ENCODE results near the gene APCDD1.
A peak's percentile ranks its signal among the peaks of the same experiment; 100 is the strongest.

Gene APCDD1

GRCh38 chr18:10511236-10511635 lies 56.8 kb downstream of the APCDD1 start:
- no peak overlapping the region for H3K4me3 ChIP-seq (ENCODE audit: low read length)
- no peak for DNase-seq (ENCODE audit: low read depth)
- no peak for TF ChIP-seq CTCF (IDR thresholded peaks at IDR 0.05; ENCODE audit: insufficient read depth, low read depth, low read length, missing control alignments)

- H3K4me3 ChIP-seq (ENCODE audit: low read length), result no peak overlapping the region
- no peak for TF ChIP-seq CTCF (IDR thresholded peaks at IDR 0.05; ENCODE audit: insufficient read depth, low read depth, low read length, missing control alignments)
- no peak for DNase-seq (ENCODE audit: low read depth)
Measured at GRCh38 chr18:10514082-10514481, 59.6 kb downstream of the APCDD1 start.

- no peak for DNase-seq (ENCODE audit: low read depth)
- no peak overlapping the region for H3K4me3 ChIP-seq (ENCODE audit: low read length)
- TF ChIP-seq CTCF (IDR thresholded peaks at IDR 0.05; ENCODE audit: insufficient read depth, low read depth, low read length, missing control alignments), result no peak
Measured at GRCh38 chr18:10514601-10515000, 60.2 kb downstream of the APCDD1 start.

- DNase-seq (ENCODE audit: low read depth), result peak; percentile 75
- TF ChIP-seq CTCF (IDR thresholded peaks at IDR 0.05; ENCODE audit: insufficient read depth, low read depth, low read length, missing control alignments), result no peak
- no peak overlapping the region for H3K4me3 ChIP-seq (ENCODE audit: low read length)
Measured at GRCh38 chr18:10515456-10515855, 61.0 kb downstream of the APCDD1 start.

GRCh38 chr18:10516078-10516477 lies 61.6 kb downstream of the APCDD1 start:
- no peak for TF ChIP-seq CTCF (IDR thresholded peaks at IDR 0.05; ENCODE audit: insufficient read depth, low read depth, low read length, missing control alignments)
- no peak for DNase-seq (ENCODE audit: low read depth)

GRCh38 chr18:10518595-10519255 lies 64.3 kb downstream of the APCDD1 start:
- DNase-seq (ENCODE audit: low read depth), result no peak
- H3K4me3 ChIP-seq (ENCODE audit: low read length), result no peak overlapping the region
- peak; percentile 24 for TF ChIP-seq CTCF (IDR thresholded peaks at IDR 0.05; ENCODE audit: insufficient read depth, low read depth, low read length, missing control alignments)

More at GRCh38 chr18:10516078-10516477, 61.6 kb downstream of the APCDD1 start:
- H3K4me3 ChIP-seq (ENCODE audit: low read length), result no peak overlapping the region

GRCh38 chr18:10519366-10519765 lies 64.9 kb downstream of the APCDD1 start:
- no peak for DNase-seq (ENCODE audit: low read depth)

More at GRCh38 chr18:10519366-10519765, 64.9 kb downstream of the APCDD1 start:
- no peak overlapping the region for H3K4me3 ChIP-seq (ENCODE audit: low read length)
- no peak for TF ChIP-seq CTCF (IDR thresholded peaks at IDR 0.05; ENCODE audit: insufficient read depth, low read depth, low read length, missing control alignments)
